GM18520 (cell line): Measurements from ENCODE around the gene ACIN1.
A peak's percentile ranks its signal among the peaks of the same experiment; 100 is the strongest.
"Not testable (repeated sequence)": the region's sequence is repeated elsewhere in the genome, so short reads cannot be mapped to it uniquely, and the experiment has no call there.

Experiments used
- ATAC-seq: cut with Tn5 transposase; IDR thresholded peaks from one replicate; pipeline ENCODE4 v1.9.1; 2021; ENCODE audit not compliant: unreplicated experiment

The ACIN1 gene

DNA sequence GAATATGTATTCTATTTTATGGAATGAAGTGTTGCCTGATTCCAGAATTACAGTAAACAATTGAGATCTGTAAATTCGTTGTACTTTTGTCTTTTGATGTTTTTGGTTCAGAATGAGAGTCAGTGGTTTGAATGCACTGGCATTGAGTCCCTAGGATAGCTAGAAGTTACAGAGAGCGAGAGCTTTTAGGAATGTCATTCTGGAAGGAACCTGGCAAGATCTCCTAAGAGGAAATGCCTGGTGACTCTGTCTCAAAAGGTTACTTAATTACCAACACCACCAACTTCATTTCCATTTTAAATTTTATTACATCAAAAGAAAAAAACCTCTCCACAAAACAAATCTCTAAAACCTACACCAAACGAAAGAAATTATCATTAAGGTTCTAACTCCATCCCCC lies 30.1 kb upstream of the ACIN1 start:
- no peak for ATAC-seq

DNA sequence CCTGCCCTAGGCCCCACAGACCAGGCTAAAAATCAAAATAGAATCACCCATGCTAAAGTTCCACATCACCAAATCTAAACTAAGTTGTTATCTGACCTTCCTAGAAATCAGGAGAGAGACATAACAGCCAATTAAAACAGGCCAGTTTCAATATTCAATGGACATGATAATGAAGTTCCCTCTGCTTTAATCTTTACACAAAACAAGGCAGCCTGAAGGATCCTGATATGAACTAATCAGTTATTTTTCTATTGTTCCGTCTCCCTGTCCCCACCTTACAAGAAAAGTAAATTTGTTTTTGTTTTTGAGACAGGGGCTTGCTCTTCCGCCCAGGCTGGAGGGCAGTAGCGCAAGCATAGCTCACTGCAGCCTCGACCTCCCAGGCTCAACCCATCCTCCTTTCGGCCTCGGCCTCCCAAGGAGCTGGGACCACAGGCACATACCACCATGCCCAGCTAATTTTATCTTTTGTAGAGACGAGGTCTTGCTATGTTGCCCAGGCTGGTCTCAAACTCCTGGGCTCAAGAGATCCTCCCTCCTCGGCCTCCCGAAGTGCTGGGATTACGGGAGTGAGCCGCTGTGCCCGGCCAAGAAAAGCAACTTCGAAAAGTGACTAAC lies 29.5 kb upstream of the ACIN1 start:
- no peak for ATAC-seq

DNA sequence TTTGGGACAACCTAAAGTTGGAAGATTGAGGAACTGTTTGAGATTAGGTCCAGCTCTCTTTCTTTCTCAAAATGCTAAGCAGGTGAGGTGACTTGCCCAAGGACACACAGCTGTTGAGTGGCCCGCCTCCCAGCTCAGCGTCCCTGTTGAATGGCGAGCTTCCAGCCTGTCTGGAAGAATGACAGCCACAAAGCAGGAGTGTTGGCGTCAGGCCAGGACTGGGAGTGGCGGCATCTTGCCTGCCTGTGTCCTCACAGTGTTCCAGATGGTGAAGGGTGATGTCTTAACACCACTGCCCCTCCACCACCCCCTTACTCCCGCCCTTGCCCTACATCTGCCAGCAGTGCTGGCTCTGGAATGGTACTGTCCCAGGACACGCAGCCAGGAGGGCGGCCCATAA lies 28.5 kb upstream of the ACIN1 start:
- ATAC-seq, result no peak

DNA sequence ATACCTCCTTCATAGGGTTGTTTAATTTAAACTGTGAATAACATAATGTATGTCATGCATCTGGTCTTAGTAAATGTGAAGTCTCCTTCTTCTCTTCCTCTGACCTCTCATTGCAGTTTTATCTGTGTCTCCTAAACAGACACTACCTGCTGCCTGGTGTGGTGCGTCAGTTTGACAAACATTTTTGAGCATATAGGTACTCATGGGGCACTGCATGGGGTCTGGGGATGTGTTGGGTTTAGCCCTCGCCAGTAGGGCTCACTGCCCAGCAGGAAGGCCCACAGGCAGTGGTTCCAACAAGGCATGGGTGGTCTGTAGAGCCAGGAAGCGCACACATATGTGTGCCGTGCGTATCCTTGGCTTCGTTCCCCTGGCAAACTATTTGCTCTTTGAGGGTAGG lies 27.1 kb upstream of the ACIN1 start:
- ATAC-seq, result no peak

DNA sequence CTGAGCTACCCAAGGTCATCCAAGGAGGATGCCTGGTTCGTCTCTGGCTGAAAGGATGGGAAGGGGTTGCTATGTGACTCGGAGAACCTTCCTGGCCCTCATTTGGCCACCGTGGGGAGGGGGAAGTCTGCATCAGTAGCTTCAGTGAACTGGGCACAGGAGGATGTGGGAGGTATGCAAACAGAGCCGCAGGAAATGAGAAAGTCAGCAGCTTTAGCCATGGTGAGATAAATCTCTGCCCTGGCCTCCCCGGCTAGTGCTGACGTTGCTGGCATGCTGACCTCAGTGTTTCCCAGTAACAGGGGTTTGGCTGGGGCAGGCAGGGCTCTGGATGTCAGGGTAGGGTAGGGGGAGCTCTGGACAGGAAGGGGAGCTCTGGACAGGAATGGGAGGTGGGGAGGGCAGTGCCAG lies 26.4 kb upstream of the ACIN1 start:
- no peak for ATAC-seq

DNA sequence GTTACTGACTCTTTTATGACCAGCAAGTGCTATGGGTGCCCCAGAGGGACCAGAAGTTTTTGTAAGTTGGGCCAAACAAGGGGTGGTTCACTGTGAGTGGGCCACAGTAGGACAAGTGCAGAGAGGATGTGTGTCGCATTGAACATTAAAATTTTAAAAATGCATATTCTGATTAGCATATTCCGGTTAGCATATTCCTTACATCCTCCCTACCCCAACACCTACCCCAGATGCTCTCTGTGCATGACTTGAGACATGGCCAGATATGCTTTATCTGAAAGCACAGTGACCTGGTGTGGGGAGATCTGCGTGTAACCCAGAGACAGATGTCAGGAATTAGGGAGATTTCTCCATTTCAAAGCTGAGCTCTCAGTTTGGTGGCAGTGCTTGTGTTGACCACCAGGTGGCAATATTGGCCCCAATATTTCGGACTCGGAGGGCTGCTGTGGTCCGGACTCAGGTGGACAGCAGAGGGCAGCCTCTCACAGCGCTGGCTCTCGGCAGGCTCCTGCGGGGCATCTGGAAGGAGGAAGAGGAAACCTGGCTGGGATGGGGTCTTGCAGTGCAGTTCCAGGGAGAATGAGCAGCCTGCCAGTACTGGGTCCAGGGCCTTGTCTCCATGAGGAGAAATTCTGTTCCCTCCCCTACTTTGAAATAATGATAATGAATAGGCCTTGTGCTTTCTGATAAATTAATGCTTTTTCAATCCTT lies 25.8 kb upstream of the ACIN1 start:
- peak; percentile 66 for ATAC-seq

DNA sequence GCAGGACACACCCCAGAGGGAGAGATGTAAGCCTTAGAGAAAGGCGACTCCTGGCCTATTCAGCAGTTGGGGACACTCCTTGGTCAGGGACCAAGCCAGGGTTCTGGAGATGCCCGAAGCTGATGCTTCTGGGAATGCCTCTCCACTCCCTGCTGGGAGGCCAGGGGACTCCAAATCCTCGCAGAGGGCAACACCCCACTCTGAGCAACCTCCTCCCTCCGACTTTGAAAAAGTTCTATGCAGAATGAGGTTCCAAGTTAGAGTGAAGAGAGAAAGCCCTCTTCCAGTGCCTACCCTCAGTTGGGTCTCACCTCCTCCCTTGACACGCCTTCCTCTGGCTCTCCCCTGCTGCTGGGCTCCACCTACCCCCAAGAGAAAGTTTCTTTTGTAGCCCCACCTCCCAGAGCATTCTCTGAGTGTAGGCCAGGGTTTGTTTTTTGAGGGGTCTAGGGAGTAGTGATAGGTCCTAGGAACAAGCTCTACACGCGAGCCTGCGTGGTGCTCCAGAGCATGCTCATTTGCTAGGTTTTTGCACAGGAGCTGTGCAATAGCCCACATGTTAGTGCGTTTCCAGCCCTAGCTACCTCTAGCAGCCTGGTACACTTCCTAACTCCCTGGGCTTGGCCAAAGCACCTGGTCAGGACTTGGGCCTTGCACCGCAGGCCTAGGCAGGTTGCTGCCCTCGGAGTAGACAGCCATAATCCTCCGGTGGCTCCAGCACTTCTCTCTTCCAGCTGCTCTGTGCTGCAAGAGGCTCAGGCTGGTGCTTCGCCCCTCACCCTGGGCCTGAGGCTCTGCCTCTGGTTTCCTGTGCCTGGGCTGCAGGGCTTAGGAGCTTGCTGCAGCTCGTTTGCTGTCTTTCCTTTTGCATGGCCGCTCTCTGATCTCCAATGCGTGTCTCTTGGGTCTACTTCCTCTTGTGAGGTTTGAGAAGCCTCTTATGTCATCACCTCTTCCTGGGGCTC lies 24.7 kb upstream of the ACIN1 start:
- ATAC-seq, result no peak

DNA sequence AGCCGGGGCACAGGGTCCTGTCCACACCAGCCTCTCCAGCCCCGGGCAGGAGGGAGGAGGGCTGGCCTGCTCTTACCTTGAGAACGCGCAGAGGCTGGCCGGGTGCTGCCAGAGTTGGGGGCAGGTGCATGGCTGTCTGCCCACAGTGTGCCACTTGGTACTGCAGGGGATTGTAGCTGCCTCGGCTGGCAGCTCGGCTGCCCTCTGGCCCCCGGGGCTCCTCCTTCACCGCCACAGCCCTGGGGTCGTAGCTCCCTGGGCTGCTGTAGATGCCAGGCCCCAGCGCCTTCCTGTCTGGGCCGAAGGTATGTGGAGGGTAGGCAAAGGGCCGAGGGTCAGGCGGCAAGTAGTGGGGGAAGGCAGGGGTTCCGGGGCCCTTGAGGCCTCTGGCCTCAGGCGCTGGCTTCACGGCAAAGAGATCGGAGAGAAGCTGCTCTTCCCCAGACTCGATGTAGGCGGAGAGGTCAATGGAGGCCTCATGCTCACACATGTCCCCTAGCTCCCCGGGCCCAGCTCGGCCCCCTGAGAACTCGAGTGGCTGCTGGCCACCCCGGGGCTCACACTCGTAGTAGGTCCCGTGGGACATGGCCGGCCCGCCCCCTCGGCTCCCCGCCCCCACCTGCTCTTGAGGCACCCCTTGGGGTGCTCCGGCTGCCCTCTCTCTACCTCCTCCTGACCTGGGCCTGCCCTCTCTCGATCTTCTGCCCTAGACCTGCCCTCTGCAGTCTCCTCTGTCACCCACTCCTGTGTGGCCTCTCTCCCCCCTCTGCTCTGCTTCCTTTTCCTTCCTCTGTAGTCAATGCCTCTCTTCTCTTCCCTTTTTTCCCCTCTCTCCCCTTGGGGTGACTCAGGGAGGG lies 23.8 kb upstream of the ACIN1 start, which contains the start of gene CEBPE:
TSS of gene CEBPE (minus strand) at position 750 of the 857 bp plus-strand sequence. CDS start at position 586, 164 bp downstream.
- ATAC-seq, result no peak

DNA sequence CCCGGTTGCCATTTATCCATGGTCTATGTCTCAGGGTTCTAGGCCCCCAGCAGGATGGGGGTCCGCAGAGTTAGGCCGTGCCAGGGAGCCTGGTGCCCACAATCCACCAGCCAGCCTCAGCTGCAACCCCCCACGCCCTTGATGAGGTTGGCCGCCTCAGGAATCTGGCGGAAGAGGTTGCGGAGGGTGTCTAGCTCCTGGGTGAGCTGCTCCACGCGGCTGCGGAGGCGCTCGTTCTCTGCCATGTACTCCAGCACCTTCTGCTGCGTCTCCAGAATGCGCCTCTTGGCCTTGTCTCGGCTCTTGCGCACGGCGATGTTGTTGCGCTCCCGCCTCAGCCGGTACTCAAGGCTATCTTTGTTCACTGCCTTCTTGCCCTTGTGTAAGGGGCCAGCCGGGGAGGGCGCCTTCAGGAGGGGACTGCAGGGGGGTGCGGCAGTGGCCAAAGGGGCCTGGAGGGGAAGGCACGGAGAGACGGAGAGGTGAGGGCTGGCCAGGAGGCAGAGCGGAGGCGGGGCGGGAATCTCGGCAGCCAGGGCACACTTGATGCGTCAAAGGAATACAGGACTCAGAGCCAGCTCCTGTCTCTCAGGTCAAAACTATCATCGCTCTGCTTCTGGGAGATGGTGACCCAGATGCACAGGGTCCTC lies 22.6 kb upstream of the ACIN1 start:
- no peak for ATAC-seq

DNA sequence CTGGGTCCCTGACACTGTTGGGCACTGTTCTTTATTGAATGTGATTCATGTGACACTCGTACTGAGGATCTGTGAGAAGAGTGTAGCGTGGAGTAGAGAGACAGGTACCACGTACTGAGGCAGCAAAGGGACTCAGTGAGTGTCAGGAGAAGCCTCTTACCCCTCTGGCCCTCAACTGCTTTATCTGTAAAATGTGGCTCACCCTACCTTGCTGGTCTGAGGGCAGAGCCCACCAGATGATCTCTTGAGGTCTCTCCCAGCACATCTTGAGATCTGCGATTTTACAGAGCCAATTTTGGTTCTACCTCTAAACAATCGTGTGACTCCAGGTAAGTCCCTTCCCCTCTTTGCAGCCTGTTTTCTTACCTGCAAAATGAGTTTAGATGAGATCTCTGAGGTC lies 21.0 kb upstream of the ACIN1 start:
- ATAC-seq, result no peak

DNA sequence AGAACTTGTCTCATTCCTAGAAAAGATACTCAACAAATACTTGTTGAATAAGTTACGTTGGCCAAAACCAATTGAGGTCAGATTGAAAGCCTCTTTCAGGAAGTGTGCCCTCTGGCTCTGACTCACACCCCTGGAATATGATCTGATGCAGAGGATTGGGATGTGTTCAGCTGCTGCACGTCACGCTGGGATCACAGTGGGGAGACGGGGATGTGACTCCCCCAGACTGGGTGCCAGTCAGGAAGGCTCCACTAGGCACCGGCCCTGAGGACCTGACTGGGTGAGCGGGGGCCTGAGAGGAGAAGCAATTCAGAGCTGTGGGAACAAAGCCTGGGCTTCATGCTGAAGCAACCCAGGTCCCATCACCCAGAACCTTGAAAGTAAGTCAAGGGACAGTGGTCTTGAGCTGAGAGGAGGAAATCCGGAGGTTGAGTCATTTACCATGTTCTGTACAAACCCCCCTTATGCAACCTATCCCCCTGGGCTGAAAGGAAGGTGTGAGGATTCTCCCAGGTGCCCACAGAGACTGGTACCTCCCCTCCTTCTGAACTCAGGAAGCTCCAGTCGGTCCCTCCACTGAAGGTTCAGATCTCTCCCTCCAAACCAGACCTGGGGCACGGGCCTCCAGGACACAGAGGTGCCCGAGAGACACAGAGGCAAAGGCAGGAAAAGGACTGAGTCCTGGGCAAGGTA lies 20.2 kb upstream of the ACIN1 start:
- ATAC-seq, result no peak

DNA sequence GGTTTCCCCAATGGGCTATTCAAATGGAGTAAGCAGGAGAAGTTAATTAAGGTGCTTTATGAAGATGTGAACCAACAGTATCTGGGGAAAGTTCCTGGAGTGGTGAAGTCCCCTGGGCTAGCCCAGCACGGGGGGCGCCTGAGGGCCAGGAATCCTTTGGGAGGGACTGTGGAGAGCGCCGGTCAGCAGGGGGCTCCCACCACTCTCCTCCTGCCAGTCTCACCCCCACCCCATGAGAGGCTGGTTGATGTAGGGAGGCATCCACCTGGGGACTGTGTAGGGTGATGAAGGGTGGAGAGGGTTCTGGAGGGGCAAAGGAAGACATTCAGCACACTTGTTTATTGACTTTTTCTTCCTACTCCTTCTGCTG lies 19.7 kb upstream of the ACIN1 start:
- no peak for ATAC-seq

DNA sequence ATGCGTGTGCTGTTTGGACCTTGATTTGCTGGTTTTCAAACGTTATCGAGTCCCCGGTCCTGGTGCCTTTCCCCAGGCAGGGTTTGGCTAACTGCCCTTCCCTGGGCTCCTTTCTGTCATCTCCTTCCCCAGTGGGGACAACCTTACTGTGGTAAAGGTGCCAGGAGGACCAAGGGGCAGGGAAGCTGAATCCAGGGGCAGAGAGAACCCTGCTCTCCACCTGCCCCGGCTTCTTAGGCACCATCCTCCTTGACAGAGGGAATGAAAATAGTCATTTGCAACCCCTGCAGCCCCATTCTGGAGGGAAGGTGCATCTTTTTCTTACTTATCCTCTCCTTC lies 19.2 kb upstream of the ACIN1 start:
- ATAC-seq, result no peak

DNA sequence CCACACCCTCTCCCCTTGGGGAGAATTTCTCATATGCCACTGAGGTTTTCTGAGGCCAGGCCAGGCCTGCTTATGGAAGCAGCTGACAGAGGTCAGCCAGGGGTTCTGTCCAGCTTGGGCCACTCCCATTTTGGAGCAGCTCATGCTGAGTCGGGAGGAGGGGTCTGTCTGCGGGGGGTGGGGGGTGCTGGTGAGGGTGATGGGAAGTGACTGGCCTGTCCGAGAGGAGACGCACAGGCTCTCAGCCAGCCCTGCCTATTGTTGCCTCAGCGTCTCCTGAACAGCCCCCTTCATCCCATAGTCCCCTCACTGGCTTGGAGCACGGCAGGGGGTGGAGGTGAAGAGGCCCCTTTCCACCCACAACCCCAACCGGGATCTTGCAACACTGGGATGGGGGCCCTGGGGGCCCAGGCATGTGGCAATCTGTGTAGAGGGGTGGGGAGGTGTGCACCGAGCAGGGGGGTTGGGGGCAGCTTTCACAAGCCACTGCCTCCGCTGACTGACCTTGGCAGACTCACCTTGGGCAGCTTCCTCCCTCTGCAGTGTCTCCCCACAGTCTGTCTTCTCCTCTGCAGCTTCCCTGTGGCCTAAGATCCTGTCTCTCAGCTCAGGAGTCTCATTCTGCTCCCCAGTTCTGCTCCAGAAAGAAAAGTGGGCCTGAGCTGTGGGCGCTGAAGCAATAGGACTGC lies 18.6 kb upstream of the ACIN1 start:
- ATAC-seq, result no peak

DNA sequence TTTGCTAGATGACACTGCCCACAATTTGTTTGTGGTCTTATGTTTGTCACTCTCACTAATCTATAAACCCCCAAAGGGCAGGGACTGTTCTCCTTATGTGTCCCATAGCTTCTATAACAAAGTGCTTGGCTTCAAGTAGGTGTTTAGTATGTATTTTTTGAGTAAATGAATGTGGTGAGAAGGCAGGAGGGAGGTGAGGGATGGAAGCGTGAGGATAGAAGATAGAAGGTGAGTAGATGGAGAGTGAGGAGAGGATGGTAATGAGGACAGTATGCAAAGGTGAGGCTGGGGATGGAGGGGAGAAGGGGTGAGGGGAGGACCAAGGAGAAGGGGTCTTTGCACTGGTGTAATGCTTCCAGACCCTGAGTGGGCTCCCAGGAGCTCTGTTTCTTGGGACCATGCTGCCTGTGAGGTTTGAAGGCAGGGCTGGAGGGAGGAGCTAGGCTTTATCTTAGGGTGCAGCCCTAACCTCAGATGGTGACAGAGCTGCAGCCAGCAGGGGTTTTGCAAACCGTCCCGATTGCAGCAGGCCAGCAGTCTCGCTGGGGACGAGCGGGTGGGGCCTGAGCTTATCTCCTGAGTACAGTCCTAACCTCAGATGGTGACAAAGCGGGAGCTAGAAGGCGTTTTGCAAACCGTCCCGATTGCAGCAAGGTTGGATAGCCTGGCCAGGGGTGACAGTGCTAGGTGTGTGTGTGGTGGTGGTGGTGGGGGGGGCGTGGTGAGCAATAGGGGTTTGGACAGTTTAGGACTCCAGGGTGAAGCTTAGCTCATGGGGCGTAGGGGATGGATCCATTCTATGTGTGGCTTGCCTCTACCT lies 17.6 kb upstream of the ACIN1 start:
- no peak for ATAC-seq

DNA sequence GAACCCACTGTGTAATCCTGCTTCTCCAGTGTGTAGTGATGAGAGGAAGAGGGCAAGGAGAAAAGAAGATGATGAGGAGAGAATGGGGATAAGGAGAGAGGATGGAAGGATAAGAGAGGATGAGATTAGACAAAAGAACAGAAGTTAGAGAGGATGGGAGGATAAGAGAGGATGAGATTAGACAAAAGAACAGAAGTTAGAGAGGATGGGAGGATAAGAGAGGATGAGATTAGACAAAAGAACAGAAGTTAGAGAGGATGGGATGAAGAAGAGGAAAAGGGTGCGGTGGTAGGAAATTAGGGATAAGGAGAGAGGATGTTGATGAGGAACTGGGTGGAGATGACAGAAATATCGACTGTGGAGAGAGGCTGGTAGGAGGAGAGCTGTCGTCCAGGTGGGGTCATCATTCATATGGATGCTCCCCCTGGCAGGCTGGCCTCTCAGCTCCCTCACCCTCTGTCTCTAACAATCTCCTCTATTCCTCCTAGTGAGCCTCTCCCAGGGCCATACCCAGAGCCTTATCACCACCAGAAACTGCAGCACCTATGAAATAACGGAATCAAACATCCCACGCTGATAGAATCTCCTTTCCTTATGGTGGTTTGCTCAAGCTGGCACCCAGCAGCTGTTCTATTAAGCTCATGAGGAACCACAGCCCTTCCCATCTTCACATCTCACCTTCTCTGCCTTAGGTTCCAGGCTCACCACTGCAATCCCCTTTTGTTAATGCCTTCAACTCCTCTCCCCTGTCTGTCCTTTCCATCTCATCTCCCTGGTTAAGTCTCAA lies 15.8 kb upstream of the ACIN1 start:
- no peak for ATAC-seq

DNA sequence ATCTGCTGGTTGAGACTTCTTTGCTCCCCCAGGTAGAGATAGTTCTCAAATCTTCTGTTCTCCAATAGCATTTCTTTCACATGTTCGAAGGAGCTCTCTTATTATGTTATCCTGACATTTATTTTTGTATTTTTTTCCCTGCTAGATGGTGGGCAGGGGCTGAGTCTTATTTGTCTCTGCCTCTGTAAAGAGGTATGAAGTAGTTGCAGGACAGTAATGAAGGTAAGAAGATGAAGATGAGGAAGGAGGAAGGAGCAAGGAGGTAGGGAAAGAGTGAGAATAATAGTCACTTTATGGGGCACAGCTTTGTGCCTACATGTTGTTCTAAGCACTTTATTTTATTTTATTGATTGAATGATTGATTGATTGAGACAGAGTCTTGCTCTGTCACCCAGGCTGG lies 14.8 kb upstream of the ACIN1 start:
- no peak for ATAC-seq

DNA sequence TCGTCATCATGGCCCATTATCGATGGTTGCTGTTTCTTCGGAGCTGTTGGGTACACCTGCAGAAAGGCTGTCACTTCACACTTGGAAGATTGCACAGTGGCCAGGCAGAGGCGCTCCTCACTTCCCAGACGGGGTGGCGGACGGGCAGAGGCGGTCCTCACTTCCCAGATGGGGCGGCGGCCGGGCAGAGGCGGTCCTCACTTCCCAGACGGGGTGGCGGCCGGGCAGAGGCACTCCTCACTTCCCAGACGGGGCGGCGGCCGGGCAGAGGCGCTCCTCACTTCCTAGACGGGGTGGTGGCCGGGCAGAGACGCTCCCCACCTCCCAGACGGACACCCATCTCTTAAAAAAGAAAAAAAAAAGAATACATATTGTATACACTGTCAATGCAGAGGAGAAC lies 13.2 kb upstream of the ACIN1 start:
- ATAC-seq, result not testable (repeated sequence)
